ENCODE measurements around the gene PPARG. TPM values are rescaled to one million over a fixed set of nuclear protein-coding genes. Genes with fewer than 3 reads are reported as not detected.

PPARG gene
- total and polyA plus RNA-seq, 2 of the 8 experiments (the other 6 are each of a cell fraction or from before 2014, with no cell fraction given), result 0.06 TPM; not detected in 1

GRCh38 chr3:12353796-12354525 lies 65.1 kb downstream of the PPARG start:
- H3K23ac ChIP-seq (ENCODE audit: insufficient read length), result no peak overlapping the region
- CTCF ChIA-PET (ENCODE audit: partially characterized antibody), result interaction anchor here (0.7 to 1.0 kb wide), 2 partner anchors 9 to 216 kb away, joined by 3 read pairs; no protein-coding TSS in a partner anchor
- H4K5ac ChIP-seq (ENCODE audit: insufficient read length, low read depth, low read length), result no peak overlapping the region
- no peak overlapping the region for H2BK5ac ChIP-seq (ENCODE audit: low read depth, low read length)
- H4K91ac ChIP-seq (replicated peaks; ENCODE audit: insufficient read length, low read length), result no peak overlapping the region
- H3K56ac ChIP-seq (replicated peaks; ENCODE audit: insufficient read length, low read depth, low read length), result no peak overlapping the region
- no peaks in the 10 kb centered on the region for H3K9me3 ChIP-seq (ENCODE audit: insufficient read depth in 2 of 2, low read depth in 1 of 2, low read length in 1 of 2)
- H4K20me1 ChIP-seq (replicated peaks in 1 of 2; ENCODE audit: control insufficient read depth in 1 of 2, insufficient read depth in 2 of 2, low read length in 2 of 2), result peaks cover 0 to 1% of the 10 kb centered on the region in 2 experiments
- no peak overlapping the region for H2BK20ac ChIP-seq (ENCODE audit: low read length)
- no peak overlapping the region for H2BK12ac ChIP-seq (ENCODE audit: low read depth, low read length)
- DNase-seq (ENCODE audit: low read depth in 1 of 2, low spot score in 2 of 2) (no peak), FAIRE-seq (no peak)
- H2BK120ac ChIP-seq (replicated peaks; ENCODE audit: low read depth, low read length), result no peak overlapping the region
- 86% methylated on average over 7 of the region's 7 CpGs; no CpG with 5 or more reads in 1 of the 2 experiments for WGBS, 2 experiments (ENCODE audit: extremely low coverage in 1 of 2, insufficient coverage in 1 of 2, insufficient read length in 1 of 2, insufficient replicate concordance in 2 of 2, low coverage in 1 of 2, low lambda C conversion rate in 2 of 2, missing lambda C conversion rate in 1 of 2)
- H3K4ac ChIP-seq (replicated peaks; ENCODE audit: insufficient read length, low read depth, low read length), result no peak overlapping the region
- no peak overlapping the region for H3K18ac ChIP-seq (ENCODE audit: extremely low read depth, low read length)
- H3K9ac ChIP-seq (replicated peaks in 1 of 4; ENCODE audit: extremely low read depth in 1 of 4, low read depth in 3 of 4, low read length in 3 of 4), result no peak overlapping the region
- no peaks in the 10 kb centered on the region for H3K4me1 ChIP-seq (replicated peaks in 1 of 4; ENCODE audit: control insufficient read depth in 3 of 4, insufficient read depth in 4 of 4, low read length in 3 of 4)
- POLR2A ChIA-PET (ENCODE audit: partially characterized antibody), result no interaction called here
- no peak overlapping the region for H4K8ac ChIP-seq (ENCODE audit: extremely low read depth, insufficient read depth, low read length)
- no peak overlapping the region for H3K4me2 ChIP-seq (ENCODE audit: insufficient read depth in 1 of 2, low read depth in 2 of 2, low read length in 2 of 2)
- H2AK5ac ChIP-seq (ENCODE audit: low read depth, low read length), result no peak overlapping the region
- no peak overlapping the region for H3K4me3 ChIP-seq (ENCODE audit: extremely low read depth in 1 of 4, insufficient read depth in 2 of 4, low read depth in 3 of 4, low read length in 4 of 4)
- H3K14ac ChIP-seq (ENCODE audit: insufficient read length), result no peak overlapping the region
- no peak for TF ChIP-seq YY1 (IDR thresholded peaks at IDR 0.05; ENCODE audit: low read depth, low read length)
- H3K27me3 ChIP-seq (replicated peaks in 1 of 4; ENCODE audit: control insufficient read depth in 3 of 4, extremely low read depth in 1 of 4, insufficient read depth in 3 of 4, low read length in 3 of 4), result no peaks in the 10 kb centered on the region
- no peaks in the 10 kb centered on the region for H3K79me2 ChIP-seq (ENCODE audit: control insufficient read depth in 1 of 2, insufficient read depth in 2 of 2, low read length in 2 of 2)
- H3K23me2 ChIP-seq (ENCODE audit: low read depth, low read length), result no peaks in the 10 kb centered on the region
- H2BK15ac ChIP-seq (ENCODE audit: low read length), result no peak overlapping the region
- H3K36me3 ChIP-seq (ENCODE audit: control insufficient read depth in 2 of 4, insufficient read depth in 4 of 4, low read length in 3 of 4), result no peaks in the 10 kb centered on the region
- no peaks in the 10 kb centered on the region for H3K79me1 ChIP-seq (ENCODE audit: low read depth, low read length)
- no peak overlapping the region for H2AFZ ChIP-seq (ENCODE audit: low read length)
- H3K27ac ChIP-seq (ENCODE audit: low read depth, low read length), result no peak overlapping the region
